WERI-Rb-1 (cell line): ENCODE results near the gene SCYL3.

Experiments
- DNase-seq: peaks from one replicate; pipeline ENCODE4 v3.0.0-alpha.2; 2020
- H3K27ac ChIP-seq: fragments of 250-450 bp; sonication (Bioruptor Pico); 2 replicates; pipeline ENCODE4 v1.5.1; 2020; ENCODE audit warnings: mild to moderate bottlenecking, moderate library complexity
- H3K27me3 ChIP-seq: fragments of 250-450 bp; sonication (Bioruptor Pico); 2 replicates; pipeline ENCODE4 v1.5.1; 2021; ENCODE audit warnings: mild to moderate bottlenecking, low read depth, moderate library complexity; ENCODE audit not compliant: insufficient read depth, severe bottlenecking
- H3K36me3 ChIP-seq: fragments of 250-450 bp; sonication (Bioruptor Pico); 2 replicates; pipeline ENCODE4 v1.5.1; 2020; ENCODE audit warnings: mild to moderate bottlenecking, moderate library complexity
- H3K4me3 ChIP-seq: 2 replicates; pipeline ENCODE4 v1.5.1; 2011; ENCODE audit warnings: low read depth, mild to moderate bottlenecking, control low read depth, low read length
- H3K9me3 ChIP-seq: fragments of 250-450 bp; sonication (Bioruptor Pico); 2 replicates; pipeline ENCODE4 v1.5.1; 2021; ENCODE audit warnings: mild to moderate bottlenecking, moderate library complexity; ENCODE audit not compliant: severe bottlenecking
- CTCF ChIP-seq: IDR thresholded peaks from 2 replicates; pipeline ENCODE4 v1.5.1; 2011; ENCODE audit warnings: low read depth, mild to moderate bottlenecking, control low read depth, inconsistent platforms, low read length

The SCYL3 gene

DNA sequence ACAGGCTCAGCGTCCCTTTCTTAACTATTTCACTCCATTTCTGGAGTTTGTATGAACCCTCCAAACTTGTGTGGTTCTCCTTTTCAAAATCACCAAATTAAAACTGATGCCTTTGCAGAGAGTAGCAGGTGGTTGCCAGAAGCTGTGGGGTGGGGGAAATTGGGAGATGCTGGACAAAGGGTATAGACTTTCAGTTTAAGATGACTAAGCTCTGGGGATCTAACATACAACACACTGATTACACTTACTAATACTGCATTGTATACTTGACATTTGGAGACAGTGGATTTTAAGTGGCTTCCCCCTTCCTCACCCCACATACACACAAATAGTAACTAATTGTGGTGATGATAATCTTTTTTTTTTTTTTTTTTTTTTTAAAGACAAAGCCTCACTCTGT, 11.1 kb upstream of the SCYL3 start:
- TF ChIP-seq CTCF = no peak
- H3K4me3 ChIP-seq = no peak overlapping the region

GRCh38 chr1:169902751-169903150, 9.1 kb upstream of the SCYL3 start:
- no peak for DNase-seq
- Histone ChIP-seq H3K36me3 (no peaks in the 10 kb centered on the region), H3K9me3 (no peaks in the 10 kb centered on the region), H3K27me3 (no peaks in the 10 kb centered on the region), H3K27ac (no peak overlapping the region), H3K4me3 (no peak overlapping the region)
- no peak for TF ChIP-seq CTCF

More for the DNA sequence above, 11.1 kb upstream of the SCYL3 start:
- Histone ChIP-seq H3K27me3 (no peaks in the 10 kb centered on the region), H3K27ac (no peak overlapping the region), H3K9me3 (no peaks in the 10 kb centered on the region), H3K36me3 (no peaks in the 10 kb centered on the region)
- no peak for DNase-seq

DNA sequence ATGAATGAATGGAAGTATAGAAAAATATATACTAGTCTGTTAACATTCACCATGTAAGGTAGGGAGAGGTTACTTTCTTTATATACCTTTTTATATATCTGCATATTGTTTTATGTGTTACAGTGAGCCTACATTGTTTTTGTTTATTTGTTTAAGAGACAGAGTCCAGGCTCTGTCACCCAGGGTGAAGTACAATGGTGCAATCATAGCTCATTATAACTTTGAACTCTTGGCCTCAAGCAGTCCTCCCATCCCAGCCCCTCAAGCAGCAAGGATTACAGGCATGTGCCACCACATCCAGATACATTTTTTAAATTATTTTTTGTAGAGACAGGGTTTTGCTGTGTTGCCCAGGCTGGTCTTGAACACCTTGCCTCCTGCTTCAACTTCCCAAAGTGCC, 7.4 kb upstream of the SCYL3 start:
- no peaks in the 10 kb centered on the region for H3K27me3 ChIP-seq
- no peaks in the 10 kb centered on the region for H3K36me3 ChIP-seq
- H3K4me3 ChIP-seq = no peak overlapping the region
- H3K27ac ChIP-seq = no peak overlapping the region
- no peaks in the 10 kb centered on the region for H3K9me3 ChIP-seq
- no peak for DNase-seq
- no peak for TF ChIP-seq CTCF

GRCh38 chr1:169900571-169900970, 6.9 kb upstream of the SCYL3 start:
- no peak for TF ChIP-seq CTCF
- no peaks in the 10 kb centered on the region for H3K36me3 ChIP-seq
- H3K9me3 ChIP-seq = no peaks in the 10 kb centered on the region
- H3K27me3 ChIP-seq = no peaks in the 10 kb centered on the region
- H3K4me3 ChIP-seq = no peak overlapping the region
- DNase-seq = no peak
- H3K27ac ChIP-seq = no peak overlapping the region

- no peaks in the 10 kb centered on the region for H3K27me3 ChIP-seq
- no peak for TF ChIP-seq CTCF
- no peaks in the 10 kb centered on the region for H3K9me3 ChIP-seq
- DNase-seq = no peak
- no peak overlapping the region for H3K4me3 ChIP-seq
- H3K36me3 ChIP-seq = no peaks in the 10 kb centered on the region
- no peak overlapping the region for H3K27ac ChIP-seq
These were observed 6.0 kb upstream of the SCYL3 start for GRCh38 chr1:169899519-169900217.

GRCh38 chr1:169896013-169896412, 2.3 kb upstream of the SCYL3 start:
- DNase-seq = no peak
- H3K27me3 ChIP-seq = no peaks in the 10 kb centered on the region
- no peaks in the 10 kb centered on the region for H3K36me3 ChIP-seq
- H3K4me3 ChIP-seq = no peak overlapping the region
- H3K9me3 ChIP-seq = no peaks in the 10 kb centered on the region
- no peak overlapping the region for H3K27ac ChIP-seq
- TF ChIP-seq CTCF = no peak
